ENCODE measurements around the gene C7orf57.
A peak's percentile ranks its signal among the peaks of the same experiment; 100 is the strongest.
"Not testable (repeated sequence)": the region's sequence is repeated elsewhere in the genome, so short reads cannot be mapped to it uniquely, and the experiment has no call there.

C7orf57 gene

DNA sequence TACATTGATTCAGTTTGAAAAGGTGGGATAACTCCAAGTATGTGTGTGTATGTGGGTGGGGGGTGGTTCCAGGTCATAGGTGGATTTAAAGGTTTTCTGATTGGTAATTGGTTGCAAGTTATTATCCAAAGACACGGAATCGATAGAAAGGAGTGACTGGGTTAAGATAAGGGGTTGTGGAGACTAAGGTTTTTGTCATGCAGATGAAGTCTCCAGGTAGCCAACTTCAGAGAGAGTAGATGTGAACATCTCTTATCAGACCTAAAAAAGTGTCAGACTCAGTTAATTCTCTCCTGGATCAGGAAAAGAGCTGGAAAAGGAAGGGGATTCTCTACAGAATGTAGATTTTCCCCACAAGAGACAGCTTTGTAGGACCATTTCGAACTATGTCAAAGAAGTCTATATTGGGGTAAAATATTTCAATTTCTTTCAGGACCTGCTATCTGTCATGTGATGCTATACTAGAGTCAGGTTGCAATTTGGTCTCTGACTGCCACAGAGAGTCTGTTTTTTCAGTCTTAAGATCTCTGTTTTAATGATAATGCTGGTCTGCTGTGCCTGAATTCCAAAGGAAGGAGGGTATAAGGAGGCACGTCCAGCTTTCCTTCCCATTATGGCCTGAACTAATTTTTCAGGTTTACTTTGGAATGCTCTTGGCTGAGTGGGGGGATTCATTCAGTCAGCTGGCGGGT, 3.6 kb downstream of the C7orf57 start:
- no peak for DNase-seq

DNA sequence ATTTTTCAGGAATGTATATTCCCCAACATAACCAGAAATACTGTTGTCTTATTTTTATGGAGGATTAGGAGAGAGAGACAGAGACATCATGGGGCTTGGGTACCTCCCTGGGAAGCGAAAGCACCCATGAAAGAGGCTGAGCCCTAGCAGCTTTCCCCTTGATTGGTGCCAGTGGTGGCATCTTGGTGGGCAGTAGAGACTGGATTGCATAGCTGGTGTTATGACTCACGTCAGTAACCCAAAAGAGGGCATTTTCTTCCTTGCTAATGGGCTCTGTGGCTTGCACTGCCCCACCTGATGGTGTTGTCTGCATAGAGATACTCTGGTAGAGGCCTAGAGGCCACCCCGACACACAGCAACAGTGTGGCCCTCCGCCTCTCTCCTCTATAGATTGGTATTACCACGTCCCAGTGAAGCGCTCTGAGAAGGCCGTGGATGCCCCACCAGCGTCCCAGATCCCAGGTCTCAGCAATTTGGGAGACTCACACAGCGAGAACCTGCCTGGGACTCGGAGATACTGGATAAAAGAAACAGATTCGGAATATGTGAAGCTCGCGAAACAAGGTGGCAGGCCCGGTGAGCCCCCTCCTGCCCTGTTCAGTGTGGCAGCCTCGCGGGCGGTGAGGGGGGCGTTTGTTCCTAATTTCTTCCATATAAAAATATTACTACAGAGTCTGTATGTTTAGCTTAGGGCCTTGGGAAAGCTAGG, 5.8 kb downstream of the C7orf57 start:
- DNase-seq, result no peak

GRCh38 chr7:48041653-48041970, 6.3 kb downstream of the C7orf57 start:
- no peak for DNase-seq

DNA sequence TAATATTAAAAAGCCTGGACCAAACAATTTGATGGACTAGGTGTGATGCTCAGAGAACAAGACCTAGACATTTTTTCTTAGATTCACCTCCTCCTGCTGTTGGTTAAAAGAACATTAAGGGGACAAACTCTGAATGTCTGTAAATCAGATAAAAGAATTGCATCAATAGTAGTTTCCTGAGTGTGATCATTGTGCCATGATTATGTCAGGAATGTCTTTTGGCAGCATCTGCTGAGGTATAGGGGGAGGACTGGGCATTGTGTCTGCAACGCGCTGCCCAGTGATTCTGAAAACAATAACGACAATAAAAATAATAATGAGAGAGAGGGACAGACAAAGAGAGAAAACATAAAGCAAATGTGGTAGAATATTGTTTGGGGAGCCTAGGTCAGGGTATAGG, 6.9 kb downstream of the C7orf57 start:
- no peak for DNase-seq

DNA sequence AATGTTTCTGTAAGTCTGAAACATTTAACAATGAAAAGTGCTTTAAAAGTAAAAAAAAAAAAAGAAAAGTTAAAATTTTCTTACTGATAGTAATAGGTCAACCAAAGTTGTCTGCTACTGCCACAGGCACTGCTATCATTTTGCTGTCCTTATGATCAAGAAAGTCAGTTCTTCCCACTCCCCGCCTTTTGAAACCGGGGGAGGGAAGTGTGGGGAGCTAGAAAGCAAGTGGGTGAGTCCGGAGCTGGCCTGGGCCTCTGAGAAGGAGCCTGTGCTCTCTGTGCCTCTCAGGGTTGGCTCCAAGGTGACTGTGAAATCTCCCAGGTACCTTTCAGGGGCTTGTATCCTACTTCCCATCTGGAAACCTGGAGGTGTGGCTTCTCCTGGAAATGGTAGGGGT, 7.3 kb downstream of the C7orf57 start:
- no peak for DNase-seq

- no peak for DNase-seq
Observed at GRCh38 chr7:48045195-48045765, 9.9 kb downstream of the C7orf57 start.

GRCh38 chr7:48046458-48046857, 11.1 kb downstream of the C7orf57 start:
- no peak for DNase-seq

DNA sequence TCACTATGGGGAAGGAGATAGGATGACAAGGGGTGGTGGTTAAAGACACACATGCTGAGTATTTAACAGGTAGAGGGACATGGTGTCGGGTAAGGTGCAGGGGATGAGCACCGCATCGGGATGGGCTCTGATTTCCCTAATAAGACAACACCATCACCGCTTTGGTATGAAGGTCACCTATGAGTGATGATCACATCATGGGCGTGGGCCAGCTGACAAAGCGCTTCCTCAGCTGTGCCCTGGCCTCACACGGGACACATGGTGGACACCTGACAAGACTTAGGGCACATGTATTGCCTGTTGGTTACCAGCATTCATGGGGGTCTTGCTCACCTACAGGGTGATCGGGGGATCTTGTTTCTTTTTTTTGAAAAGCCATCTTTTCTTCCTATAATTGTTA, 12.8 kb downstream of the C7orf57 start:
- no peak for DNase-seq

GRCh38 chr7:48049850-48050249, 14.5 kb downstream of the C7orf57 start:
- DNase-seq, result no peak

DNA sequence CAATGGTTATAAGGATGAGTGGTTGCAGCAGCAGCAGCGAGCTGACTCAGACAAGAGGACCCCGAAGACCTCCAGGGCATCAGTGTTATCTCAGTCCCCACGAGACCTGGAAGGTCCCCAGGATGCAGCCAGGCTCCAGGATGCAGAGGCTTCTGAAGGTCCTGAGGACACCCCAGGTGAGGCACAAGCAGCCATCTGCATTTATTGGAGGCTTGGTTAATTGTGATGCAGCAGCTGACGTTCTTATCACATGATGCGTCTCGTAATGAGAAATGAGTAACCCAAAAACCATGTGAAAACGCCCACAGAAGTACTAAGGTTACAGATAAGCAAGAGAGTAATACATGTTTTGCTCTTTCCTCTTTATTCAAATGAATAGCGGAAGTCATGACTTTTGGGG, 17.4 kb downstream of the C7orf57 start:
- DNase-seq, result no peak

DNA sequence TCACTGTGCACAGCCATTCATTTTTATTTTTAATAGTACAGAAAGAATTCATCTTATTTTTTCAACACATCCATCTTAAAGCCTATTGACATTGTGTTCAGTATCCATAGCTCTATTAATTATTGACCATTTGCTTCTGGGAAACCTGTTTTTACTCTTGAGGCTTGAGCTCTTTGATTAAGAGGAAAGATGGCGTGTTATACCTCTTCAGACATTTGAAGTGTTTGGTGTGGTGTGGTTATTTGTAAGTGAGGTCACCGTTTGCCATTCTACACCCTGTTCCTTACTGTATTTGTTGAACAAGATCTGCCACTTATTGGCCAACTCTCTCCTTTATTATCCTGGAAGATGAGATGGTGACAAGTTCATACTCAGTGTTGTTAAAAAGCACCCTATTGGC, 18.4 kb downstream of the C7orf57 start:
- no peak for DNase-seq

DNA sequence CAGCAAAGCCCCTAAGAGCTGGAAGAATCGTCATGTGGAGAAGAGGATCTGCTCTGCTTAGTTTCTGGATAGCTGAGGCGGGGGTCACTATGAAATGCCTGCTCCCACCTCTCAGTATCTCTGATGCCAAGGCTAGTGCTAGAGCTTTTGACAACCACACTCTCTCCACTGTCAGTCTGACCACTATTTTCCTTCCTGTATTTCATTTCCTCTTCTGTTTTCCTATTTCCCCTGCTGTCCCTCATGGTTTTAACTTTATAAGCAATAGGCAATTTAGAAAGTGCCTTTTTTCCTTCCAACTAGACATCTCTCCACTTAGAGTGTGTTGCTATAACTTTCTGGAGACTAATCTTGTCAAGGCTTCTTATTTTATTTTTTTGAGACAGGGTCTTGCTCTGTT, 23.6 kb downstream of the C7orf57 start:
- no peak for DNase-seq

- no peak for DNase-seq
Observed at GRCh38 chr7:48059706-48060105, 24.4 kb downstream of the C7orf57 start.

DNA sequence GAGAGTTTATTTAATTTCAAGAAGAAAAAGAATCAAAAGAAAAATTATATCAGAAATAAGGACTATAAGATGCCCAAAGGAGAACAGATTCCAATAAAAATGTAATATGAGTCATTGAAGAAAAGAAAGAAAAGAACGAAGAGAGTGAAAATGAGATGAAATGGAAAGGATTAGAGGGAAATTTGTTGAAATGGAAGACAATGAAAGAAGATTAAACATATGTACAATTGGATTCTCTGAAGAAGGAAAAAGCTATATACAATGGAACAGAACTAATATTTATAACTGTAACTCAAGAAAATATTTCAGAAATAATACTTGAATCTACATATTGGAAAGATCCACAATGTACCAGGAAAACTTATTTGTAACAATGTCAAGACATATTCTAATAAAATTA, 28.6 kb downstream of the C7orf57 start:
- DNase-seq, result no peak

DNA sequence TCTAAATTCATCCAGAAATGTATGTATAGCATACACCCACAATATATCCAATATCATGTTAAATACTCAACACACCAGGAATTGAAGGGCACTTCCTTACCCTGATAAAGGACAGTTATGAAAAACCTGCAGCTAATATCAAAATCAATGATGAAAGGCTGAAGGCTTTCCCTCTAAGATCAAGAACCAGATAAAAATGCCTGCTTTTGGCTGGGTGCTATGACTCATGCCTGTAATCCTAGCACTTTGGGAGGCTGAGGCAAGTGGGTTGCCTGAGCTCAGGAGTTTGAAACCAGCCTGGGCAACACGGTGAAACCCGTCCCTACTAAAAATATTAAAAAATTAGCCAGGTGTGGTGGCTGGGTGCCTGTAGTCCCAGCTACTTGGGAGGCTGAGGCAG, 32.1 kb downstream of the C7orf57 start:
- DNase-seq, result no peak

DNA sequence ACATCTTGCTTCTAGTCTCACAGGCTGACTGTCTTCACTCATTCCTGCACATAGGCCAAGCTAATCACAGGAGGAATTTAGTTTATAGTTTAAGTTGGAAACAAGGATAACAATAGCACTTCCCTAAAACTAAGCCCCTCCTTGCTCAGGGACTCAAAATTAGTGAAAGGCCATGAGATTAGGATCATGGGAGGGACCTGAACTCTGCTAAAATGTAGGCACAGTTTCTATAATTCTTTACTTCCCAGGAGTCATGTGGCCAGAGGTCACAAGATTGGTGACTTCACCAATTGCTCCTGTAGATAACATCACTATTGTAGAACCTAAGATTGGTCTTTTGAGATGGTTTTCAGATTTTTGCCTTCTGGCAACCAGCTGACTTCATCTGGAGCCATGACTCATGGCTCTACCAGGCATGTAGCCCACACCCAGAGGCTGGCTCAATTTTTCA, 38.9 kb downstream of the C7orf57 start:
- no peak for DNase-seq

DNA sequence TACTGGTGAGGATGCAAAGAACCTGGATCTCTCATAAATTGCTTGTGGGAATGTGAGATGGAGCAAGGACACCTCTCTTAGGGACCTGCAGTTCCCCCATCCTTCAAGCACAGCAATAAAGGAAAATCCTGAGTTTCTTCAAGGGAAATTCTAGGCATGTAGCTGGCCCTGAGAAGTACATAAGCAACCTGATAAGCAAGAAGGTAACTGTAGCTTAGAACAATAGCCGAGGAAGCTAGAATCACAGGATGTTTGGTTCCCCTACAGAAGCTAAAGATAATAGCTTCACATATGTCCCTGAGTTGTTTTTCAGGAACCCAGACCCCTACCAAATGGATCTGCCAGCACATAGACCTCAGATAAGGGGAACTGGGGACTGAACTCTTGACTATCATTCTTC, 42.1 kb downstream of the C7orf57 start:
- no peak for DNase-seq

GRCh38 chr7:48078470-48078869, 43.1 kb downstream of the C7orf57 start:
- peak in 1 of 2 experiments; percentile 25 for DNase-seq

DNA sequence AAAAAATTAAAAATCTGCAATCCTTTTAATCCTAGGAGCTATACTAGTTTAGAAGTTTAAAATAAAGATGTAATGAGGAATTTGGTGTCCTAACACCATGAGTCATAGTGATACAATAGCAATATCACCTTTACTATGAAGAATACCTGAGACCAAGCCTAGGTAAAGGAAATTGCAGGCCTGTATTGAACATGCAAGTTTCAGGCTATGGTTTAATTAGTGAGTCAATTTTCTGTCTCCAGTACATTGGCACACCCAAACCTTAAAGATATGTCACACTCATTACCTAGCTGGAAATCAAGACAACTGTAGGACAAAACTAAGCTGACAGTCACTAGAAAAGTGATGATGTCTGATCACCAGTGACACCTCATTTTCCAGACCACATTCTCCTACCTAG, 47.0 kb downstream of the C7orf57 start:
- DNase-seq, result not testable (repeated sequence)

- no peak for DNase-seq
Observed at GRCh38 chr7:48083114-48083830, 47.9 kb downstream of the C7orf57 start.

DNA sequence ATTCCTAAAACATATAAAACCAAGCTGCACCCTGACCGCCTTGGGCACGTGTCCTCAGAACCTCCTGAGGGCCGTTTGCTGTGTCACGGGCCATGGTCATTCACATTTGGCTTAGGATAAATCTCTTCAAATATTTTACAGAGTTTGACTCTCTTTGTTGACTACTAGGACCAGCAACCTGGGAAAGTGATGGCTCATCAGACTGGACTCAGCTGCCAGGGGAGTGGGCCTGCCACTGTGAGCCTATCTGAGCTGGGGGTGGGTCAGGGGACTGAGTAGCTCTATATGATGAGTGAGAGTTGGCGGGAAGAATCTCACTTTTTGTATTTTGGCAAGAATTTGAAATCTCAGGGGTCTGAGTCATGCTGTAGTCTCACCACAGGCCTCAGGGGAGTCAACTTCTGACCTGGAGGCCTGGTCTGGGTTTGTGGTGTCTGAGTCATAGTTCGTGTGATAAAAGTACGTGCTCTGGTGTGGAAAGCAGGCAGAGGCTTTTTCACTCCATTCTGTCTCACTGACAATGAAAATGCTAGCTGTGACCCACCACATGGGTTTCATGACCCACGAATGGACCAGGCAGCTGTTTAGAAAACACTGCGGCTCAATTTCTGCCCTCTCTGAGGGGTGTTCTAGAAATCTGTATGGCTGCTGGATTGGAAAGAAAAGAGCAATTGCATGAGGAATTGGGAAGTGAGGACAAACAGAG, 49.5 kb downstream of the C7orf57 start:
- no peak for DNase-seq

DNA sequence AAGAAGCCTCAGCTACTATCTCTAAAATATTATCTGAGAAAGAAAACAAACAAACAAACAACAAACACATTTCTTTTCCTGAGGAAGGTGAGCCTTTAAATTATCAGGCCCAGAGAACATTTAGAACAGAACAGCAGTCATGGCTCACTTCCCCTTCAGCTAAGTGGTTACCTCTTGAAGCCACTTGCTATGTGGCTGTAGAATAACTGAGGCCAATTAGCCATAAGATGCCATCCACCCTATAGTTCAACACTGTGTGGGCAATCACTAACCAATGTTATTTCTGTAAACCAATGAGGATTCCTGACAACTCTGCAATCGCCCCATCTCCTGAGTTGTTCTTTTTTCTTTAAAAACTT, 50.1 kb downstream of the C7orf57 start:
- DNase-seq, result no peak

DNA sequence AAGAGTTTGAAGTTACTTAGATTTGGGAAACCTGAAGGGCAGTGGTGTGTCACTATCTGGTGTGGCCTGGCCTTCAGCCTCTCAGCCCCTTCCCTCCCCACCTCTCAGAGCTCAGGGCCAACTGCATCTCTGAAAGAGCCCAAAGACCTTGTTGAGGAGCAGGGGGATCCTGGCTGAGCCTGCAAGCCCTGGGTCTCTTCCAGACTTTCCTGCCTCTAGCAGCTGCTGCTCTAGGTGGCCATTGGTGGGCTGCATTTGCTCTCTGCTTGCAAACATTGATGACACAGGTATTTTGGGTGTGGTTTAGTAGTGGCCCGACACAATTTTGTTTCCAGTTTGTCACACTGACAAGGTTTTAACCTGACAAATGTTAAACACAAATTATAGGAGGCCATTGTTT, 50.6 kb downstream of the C7orf57 start:
- DNase-seq, result no peak
